Ishikawa (cell line): ENCODE measurements around the gene MED16.

ENCODE experiments used
- CEBPB ChIP-seq: IDR thresholded peaks from 2 replicates; pipeline ENCODE4 v1.6.1; 2012
- CREB1 ChIP-seq: IDR thresholded peaks from 2 replicates; pipeline ENCODE4 v1.6.1; 2012; ENCODE audit warnings: low read depth
- EGR1 ChIP-seq: IDR thresholded peaks from 2 replicates; pipeline ENCODE4 v1.6.1; 2012
- EP300 ChIP-seq: IDR thresholded peaks from 2 replicates; pipeline ENCODE4 v1.6.1; 2012; ENCODE audit warnings: borderline replicate concordance
- FOXM1 ChIP-seq: IDR thresholded peaks from 2 replicates; pipeline ENCODE4 v1.6.1; 2012; ENCODE audit warnings: low read depth, borderline replicate concordance
- MAX ChIP-seq: IDR thresholded peaks from 2 replicates; pipeline ENCODE4 v1.6.1; 2012
- NFIC ChIP-seq: IDR thresholded peaks from 2 replicates; pipeline ENCODE4 v1.6.1; 2012
- RAD21 ChIP-seq: IDR thresholded peaks from 2 replicates; pipeline ENCODE4 v1.6.1; 2012; ENCODE audit warnings: low read depth
- REST ChIP-seq: IDR thresholded peaks from 2 replicates; pipeline ENCODE4 v1.6.1; 2012; ENCODE audit warnings: low read depth, mild to moderate bottlenecking
- TAF1 ChIP-seq: IDR thresholded peaks from 2 replicates; pipeline ENCODE4 v1.6.1; 2012; ENCODE audit warnings: low read depth, mild to moderate bottlenecking
- TCF12 ChIP-seq: IDR thresholded peaks from 2 replicates; pipeline ENCODE4 v1.6.1; 2012; ENCODE audit warnings: low read depth
- TEAD4 ChIP-seq: IDR thresholded peaks from 2 replicates; pipeline ENCODE4 v1.6.1; 2012
- USF1 ChIP-seq: IDR thresholded peaks from 2 replicates; pipeline ENCODE4 v1.6.1; 2012
- YY1 ChIP-seq: IDR thresholded peaks from 2 replicates; pipeline ENCODE4 v1.6.1; 2012; ENCODE audit warnings: low read depth
- ZBTB7A ChIP-seq: IDR thresholded peaks from 2 replicates; pipeline ENCODE4 v1.6.1; 2012; ENCODE audit warnings: low read depth

The MED16 gene

GRCh38 chr19:899336-900042 is 6.5 kb upstream of the MED16 start:
- no peak for TF ChIP-seq CREB1
- TF ChIP-seq MAX, result no peak
- no peak for TF ChIP-seq EP300
- no peak for TF ChIP-seq YY1
- TF ChIP-seq ZBTB7A, result no peak
- no peak for TF ChIP-seq RAD21
- no peak for TF ChIP-seq CEBPB
- no peak for TF ChIP-seq NFIC
- TF ChIP-seq USF1, result no peak
- TF ChIP-seq EGR1, result no peak
- TF ChIP-seq REST, result no peak
- no peak for TF ChIP-seq TEAD4
- TF ChIP-seq FOXM1, result no peak

- TF ChIP-seq CREB1 (no peak), EGR1 (no peak), CEBPB (no peak)
Observed at GRCh38 chr19:898663-899062, 5.7 kb upstream of the MED16 start.

- TF ChIP-seq TCF12 (no peak), CEBPB (no peak), EP300 (no peak), YY1 (no peak), USF1 (no peak)
Observed at GRCh38 chr19:897442-898039, 4.6 kb upstream of the MED16 start.

GRCh38 chr19:896999-897398 is 4.0 kb upstream of the MED16 start:
- TF ChIP-seq CREB1, result no peak
- no peak for TF ChIP-seq FOXM1
- no peak for TF ChIP-seq RAD21
- TF ChIP-seq TEAD4, result no peak
- TF ChIP-seq TCF12, result no peak
- TF ChIP-seq NFIC, result no peak
- no peak for TF ChIP-seq USF1
- no peak for TF ChIP-seq CEBPB
- no peak for TF ChIP-seq YY1
- TF ChIP-seq MAX, result no peak
- TF ChIP-seq TAF1, result no peak
- TF ChIP-seq EGR1, result no peak
- no peak for TF ChIP-seq ZBTB7A

GRCh38 chr19:896434-896833 is 3.4 kb upstream of the MED16 start:
- TF ChIP-seq YY1 (no peak), EGR1 (no peak), TEAD4 (no peak), MAX (no peak), FOXM1 (no peak), NFIC (no peak), TAF1 (no peak), USF1 (no peak), CREB1 (no peak), TCF12 (no peak), ZBTB7A (no peak), EP300 (no peak), REST (no peak), CEBPB (no peak)
